Vagina (tissue), 2 donors: Measurements from ENCODE around the gene RCN2.

ENCODE experiments used
- CTCF ChIP-seq, 3 experiments: fragments of 450-650 bp in 2 of 3; fragments of 200-600 bp in 1 of 3; sonication (generic) in 1 of 3; IDR thresholded peaks; one replicate each; pipeline ENCODE4 v1.5.1; 2017 to 2019; ENCODE audit warnings: antibody characterized with exemption in 3 of 3, mild to moderate bottlenecking in 2 of 3, moderate library complexity in 2 of 3
- POLR2A ChIP-seq, 2 donors: fragments of 450-650 bp; IDR thresholded peaks; one replicate each; pipeline ENCODE4 v1.6.1; 2017; ENCODE audit warnings: antibody characterized with exemption in 2 of 2, mild to moderate bottlenecking in 2 of 2, moderate library complexity in 2 of 2
- POLR2AphosphoS5 ChIP-seq, 2 donors: sonication (generic); formaldehyde crosslinking; IDR thresholded peaks; one replicate each; pipeline ENCODE4 v1.9.0; 2017; ENCODE audit warnings: antibody characterized with exemption in 2 of 2, mild to moderate bottlenecking in 2 of 2, low read depth in 1 of 2; ENCODE audit not compliant: insufficient read depth in 1 of 2

GRCh38 chr15:76951220-76951619 is 19.7 kb downstream of the RCN2 start:
- no peak for TF ChIP-seq CTCF (IDR thresholded peaks at IDR 0.05)
- TF ChIP-seq POLR2A (IDR thresholded peaks at IDR 0.05), result no peak
- TF ChIP-seq POLR2AphosphoS5 (IDR thresholded peaks at IDR 0.05; ENCODE audit: insufficient read depth in 1 of 2, low read depth in 1 of 2), result no peak
